Brain microvascular endothelial cell (primary cell): ENCODE measurements around the gene DNM1.

Experiments used
- DNase-seq: peaks from one replicate; pipeline ENCODE4 v3.0.0-alpha.2; 2020
- H3K27ac ChIP-seq: fragments of 250-450 bp; sonication (Bioruptor Pico); 2 replicates; pipeline ENCODE4 v1.5.1; 2020; ENCODE audit warnings: mild to moderate bottlenecking, moderate library complexity
- H3K27me3 ChIP-seq: fragments of 250-450 bp; sonication (Bioruptor Pico); replicated peaks from 2 replicates; pipeline ENCODE4 v1.5.1; 2020; ENCODE audit warnings: mild to moderate bottlenecking
- H3K36me3 ChIP-seq: fragments of 250-450 bp; sonication (Bioruptor Pico); replicated peaks from 2 replicates; pipeline ENCODE4 v1.5.1; 2020; ENCODE audit warnings: mild to moderate bottlenecking
- H3K4me3 ChIP-seq: 2 replicates; pipeline ENCODE4 v1.5.1; 2011; ENCODE audit warnings: low read depth, mild to moderate bottlenecking, control low read depth, low read length, moderate library complexity
- CTCF ChIP-seq: IDR thresholded peaks from 2 replicates; pipeline ENCODE4 v1.5.1; 2011; ENCODE audit warnings: low read depth, mild to moderate bottlenecking, moderate library complexity, low read length, control low read depth, inconsistent platforms; ENCODE audit errors: missing control alignments
- in situ Hi-C: cut with HindIII; loops from 2 replicates; pipeline ENCODE4 v1.10.0; 2017; ENCODE audit warnings: low sequenced_read_pairs, low pct_ligation_motif_present

DNM1 gene

GRCh38 chr9:128164307-128164885 is 38.8 kb upstream of the DNM1 start:
- no peaks in the 10 kb centered on the region for H3K27me3 ChIP-seq
- DNase-seq = no peak
- peaks cover 63% of the 10 kb centered on the region for H3K36me3 ChIP-seq
- no peak overlapping the region for H3K4me3 ChIP-seq
- no peak for TF ChIP-seq CTCF
- in situ Hi-C loops = no loop called here
- no peak overlapping the region for H3K27ac ChIP-seq

- in situ Hi-C loops = no loop called here
- Histone ChIP-seq H3K4me3 (no peak overlapping the region), H3K27me3 (no peaks in the 10 kb centered on the region), H3K27ac (no peak overlapping the region), H3K36me3 (peaks cover 70% of the 10 kb centered on the region)
- no peak for TF ChIP-seq CTCF
- DNase-seq = no peak
Measured at GRCh38 chr9:128166169-128166568, 37.0 kb upstream of the DNM1 start.

GRCh38 chr9:128167209-128167608 is 36.0 kb upstream of the DNM1 start:
- in situ Hi-C loops = no loop called here
- no peak overlapping the region for H3K27ac ChIP-seq
- DNase-seq = no peak
- peaks cover 64% of the 10 kb centered on the region for H3K36me3 ChIP-seq
- no peak for TF ChIP-seq CTCF
- H3K4me3 ChIP-seq = no peak overlapping the region
- no peaks in the 10 kb centered on the region for H3K27me3 ChIP-seq

- peaks cover 52% of the 10 kb centered on the region for H3K36me3 ChIP-seq
Measured at GRCh38 chr9:128168731-128169308, 34.4 kb upstream of the DNM1 start.

GRCh38 chr9:128169492-128169891 is 33.7 kb upstream of the DNM1 start:
- no peak for DNase-seq
- Histone ChIP-seq H3K4me3 (no peak overlapping the region), H3K27me3 (no peaks in the 10 kb centered on the region), H3K36me3 (peaks cover 56% of the 10 kb centered on the region), H3K27ac (no peak overlapping the region)
- in situ Hi-C loops = no loop called here
- TF ChIP-seq CTCF = no peak

More at GRCh38 chr9:128168731-128169308, 34.4 kb upstream of the DNM1 start:
- Histone ChIP-seq H3K4me3 (no peak overlapping the region), H3K27me3 (no peaks in the 10 kb centered on the region), H3K27ac (no peak overlapping the region)
- in situ Hi-C loops = no loop called here
- TF ChIP-seq CTCF = no peak
- DNase-seq = no peak

GRCh38 chr9:128169925-128170324 is 33.3 kb upstream of the DNM1 start:
- DNase-seq = no peak
- TF ChIP-seq CTCF = no peak
- Histone ChIP-seq H3K27ac (no peak overlapping the region), H3K36me3 (peaks cover 53% of the 10 kb centered on the region), H3K4me3 (no peak overlapping the region), H3K27me3 (no peaks in the 10 kb centered on the region)
- in situ Hi-C loops = no loop called here
